Activated naive CD8-positive, alpha-beta T cell treated with anti-CD3 and anti-CD28 coated beads, Interleukin-2, amount 50 U/mL, for 24 hours (primary cell): ENCODE data around the gene AGBL1.
"Not testable (repeated sequence)": the region's sequence is repeated elsewhere in the genome, so short reads cannot be mapped to it uniquely, and the experiment has no call there.

Experiments
- ATAC-seq: fragments of 150-1000 bp; cut with Tn5 transposase; one replicate; pipeline ENCODE4 v1.10.0; 2021
- DNase-seq: peaks from one replicate; pipeline ENCODE4 v3.0.0; 2021
- H3K27ac Mint-ChIP-seq: one replicate; pipeline ENCODE4 v1.8.0; 2021; ENCODE audit warnings: mild to moderate bottlenecking, mixed read lengths
- H3K27me3 Mint-ChIP-seq: one replicate; pipeline ENCODE4 v1.8.0; 2021; ENCODE audit warnings: mixed read lengths
- H3K36me3 Mint-ChIP-seq: one replicate; pipeline ENCODE4 v1.8.0; 2021; ENCODE audit warnings: low read depth, mixed read lengths
- H3K4me1 Mint-ChIP-seq: one replicate; pipeline ENCODE4 v1.8.0; 2021; ENCODE audit warnings: mixed read lengths
- H3K4me3 Mint-ChIP-seq: one replicate; pipeline ENCODE4 v1.8.0; 2021; ENCODE audit warnings: mild to moderate bottlenecking, moderate library complexity, mixed read lengths
- H3K9me3 Mint-ChIP-seq: one replicate; pipeline ENCODE4 v1.8.0; 2021; ENCODE audit warnings: mixed read lengths

AGBL1 gene

GRCh38 chr15:86857701-86858100 lies 778.0 kb downstream of the AGBL1 start:
- Mint-ChIP-seq H3K27me3 (no peaks in the 10 kb centered on the region), H3K27ac (no peak overlapping the region), H3K36me3 (no peaks in the 10 kb centered on the region), H3K9me3 (no peaks in the 10 kb centered on the region), H3K4me1 (no peaks in the 10 kb centered on the region), H3K4me3 (no peak overlapping the region)
- no peak for DNase-seq
- ATAC-seq, result no peak

DNA sequence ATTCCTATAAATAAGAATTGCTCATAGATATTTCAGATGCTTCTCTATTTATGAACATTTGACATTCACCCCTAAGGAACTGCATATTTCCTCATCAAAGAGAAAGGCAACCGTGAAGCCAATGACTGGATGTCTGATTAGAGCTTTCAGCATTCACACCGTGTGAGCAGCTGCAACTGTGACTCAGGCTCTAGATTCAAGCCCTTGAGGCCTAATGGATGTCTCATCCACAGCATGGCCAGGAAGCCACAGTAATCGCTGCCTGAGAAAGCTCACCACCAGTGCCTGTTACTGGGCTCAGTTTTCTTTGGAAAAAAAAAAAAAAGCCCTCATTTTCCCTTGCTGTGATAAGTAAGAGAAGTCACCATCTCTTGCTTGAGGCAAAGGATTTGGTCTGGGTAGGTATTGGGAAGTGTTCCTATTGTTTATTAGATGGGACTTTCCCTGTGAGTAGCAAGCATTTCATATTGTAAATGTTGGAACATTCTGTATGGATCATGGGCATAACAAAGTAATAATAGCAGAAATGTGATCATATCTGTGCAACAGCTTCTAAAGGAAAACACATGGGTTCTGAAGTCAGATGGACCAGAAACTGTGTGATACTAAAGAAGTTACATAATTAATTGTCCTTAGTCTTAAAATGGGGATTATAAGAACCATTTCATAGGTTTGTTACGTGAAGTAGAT lies 783.7 kb downstream of the AGBL1 start:
- Mint-ChIP-seq H3K36me3 (no peaks in the 10 kb centered on the region), H3K27me3 (peaks cover 2% of the 10 kb centered on the region), H3K4me1 (no peaks in the 10 kb centered on the region), H3K4me3 (no peak overlapping the region), H3K27ac (no peak overlapping the region), H3K9me3 (no peaks in the 10 kb centered on the region)
- DNase-seq, result no peak
- ATAC-seq, result no peak

GRCh38 chr15:86865920-86866319 lies 786.2 kb downstream of the AGBL1 start:
- Mint-ChIP-seq H3K4me3 (no peak overlapping the region), H3K27me3 (peaks cover 2% of the 10 kb centered on the region), H3K36me3 (no peaks in the 10 kb centered on the region), H3K27ac (no peak overlapping the region), H3K4me1 (no peaks in the 10 kb centered on the region), H3K9me3 (no peaks in the 10 kb centered on the region)
- no peak for DNase-seq
- no peak for ATAC-seq

DNA sequence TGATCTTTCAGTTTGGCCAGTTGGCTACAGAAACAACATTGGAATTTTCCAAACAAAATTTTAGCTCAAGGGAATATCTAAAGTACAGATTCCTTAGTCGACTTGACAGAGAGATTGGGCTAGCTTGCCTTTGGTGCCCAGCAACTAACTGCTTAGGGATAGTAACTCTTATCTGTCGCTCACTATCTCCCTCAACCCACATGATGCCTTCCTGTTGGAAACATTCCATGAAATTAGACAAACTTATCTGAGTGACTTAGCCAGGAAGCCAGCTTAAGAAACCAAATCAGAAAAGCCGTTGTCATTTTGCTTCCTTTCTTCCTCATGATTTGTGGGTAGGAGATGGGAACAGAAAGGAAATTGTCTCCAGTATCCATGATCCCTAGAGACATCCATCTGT lies 791.2 kb downstream of the AGBL1 start:
- no peak overlapping the region for H3K4me3 Mint-ChIP-seq
- DNase-seq, result no peak
- ATAC-seq, result no peak
- no peaks in the 10 kb centered on the region for H3K36me3 Mint-ChIP-seq
- no peak overlapping the region for H3K27ac Mint-ChIP-seq
- no peaks in the 10 kb centered on the region for H3K9me3 Mint-ChIP-seq
- H3K27me3 Mint-ChIP-seq, result peaks cover 2% of the 10 kb centered on the region
- H3K4me1 Mint-ChIP-seq, result no peaks in the 10 kb centered on the region

DNA sequence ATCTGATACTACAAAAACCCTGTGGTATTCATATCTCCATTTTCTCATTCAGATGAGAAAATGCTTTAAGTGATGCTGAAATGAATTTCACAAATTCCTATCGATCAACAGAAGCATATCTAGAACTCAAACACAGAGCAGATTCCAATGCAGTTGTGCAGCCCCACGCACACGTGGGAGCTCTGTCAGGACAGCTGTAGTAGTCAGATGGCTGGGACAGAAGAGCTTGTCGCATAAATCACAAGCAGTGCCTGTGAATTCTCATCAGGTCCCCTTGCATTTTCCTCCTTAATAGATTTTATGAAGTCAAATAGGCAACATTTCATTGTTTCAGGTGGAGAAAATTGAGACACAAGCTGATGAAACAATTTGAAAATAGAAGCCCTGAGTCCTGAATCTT lies 792.3 kb downstream of the AGBL1 start:
- no peaks in the 10 kb centered on the region for H3K4me1 Mint-ChIP-seq
- H3K36me3 Mint-ChIP-seq, result no peaks in the 10 kb centered on the region
- no peaks in the 10 kb centered on the region for H3K9me3 Mint-ChIP-seq
- no peak overlapping the region for H3K27ac Mint-ChIP-seq
- H3K27me3 Mint-ChIP-seq, result no peaks in the 10 kb centered on the region
- H3K4me3 Mint-ChIP-seq, result no peak overlapping the region
- ATAC-seq, result no peak
- DNase-seq, result no peak

GRCh38 chr15:86872782-86873181 lies 793.1 kb downstream of the AGBL1 start:
- H3K4me1 Mint-ChIP-seq, result no peaks in the 10 kb centered on the region
- H3K36me3 Mint-ChIP-seq, result no peaks in the 10 kb centered on the region
- no peaks in the 10 kb centered on the region for H3K9me3 Mint-ChIP-seq
- no peak overlapping the region for H3K27ac Mint-ChIP-seq
- ATAC-seq (no peak), DNase-seq (no peak)
- H3K4me3 Mint-ChIP-seq, result no peak overlapping the region
- H3K27me3 Mint-ChIP-seq, result no peaks in the 10 kb centered on the region

DNA sequence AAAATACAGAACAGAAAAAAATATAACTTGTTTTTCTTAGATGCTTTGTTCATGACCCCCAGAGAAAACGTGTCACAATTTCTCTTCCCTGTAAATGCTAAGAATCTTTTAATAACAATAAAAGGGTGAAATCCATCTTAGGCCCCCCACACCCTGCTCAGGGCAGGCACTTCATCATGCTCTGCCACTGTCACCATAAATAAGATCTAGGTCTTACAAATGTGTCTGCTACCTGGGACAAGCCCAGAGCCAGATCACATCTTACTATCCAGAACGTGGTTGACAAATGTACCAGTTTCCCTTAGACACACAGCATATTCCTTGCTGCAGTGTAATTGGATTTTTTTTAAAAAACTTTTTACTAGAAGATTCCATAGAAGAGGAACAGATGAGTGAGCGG lies 795.4 kb downstream of the AGBL1 start:
- DNase-seq (no peak), ATAC-seq (no peak)
- Mint-ChIP-seq H3K27ac (no peak overlapping the region), H3K36me3 (no peaks in the 10 kb centered on the region), H3K27me3 (no peaks in the 10 kb centered on the region), H3K4me1 (no peaks in the 10 kb centered on the region), H3K9me3 (no peaks in the 10 kb centered on the region), H3K4me3 (no peak overlapping the region)

- Mint-ChIP-seq H3K4me1 (no peaks in the 10 kb centered on the region), H3K4me3 (no peak overlapping the region), H3K27ac (no peak overlapping the region), H3K36me3 (no peaks in the 10 kb centered on the region), H3K9me3 (no peaks in the 10 kb centered on the region), H3K27me3 (no peaks in the 10 kb centered on the region)
- DNase-seq, result no peak
- ATAC-seq, result no peak
Measured at GRCh38 chr15:86876387-86876944, 796.8 kb downstream of the AGBL1 start.

- ATAC-seq (no peak), DNase-seq (no peak)
- H3K27ac Mint-ChIP-seq, result no peak overlapping the region
- no peaks in the 10 kb centered on the region for H3K36me3 Mint-ChIP-seq
- no peaks in the 10 kb centered on the region for H3K9me3 Mint-ChIP-seq
- no peaks in the 10 kb centered on the region for H3K4me1 Mint-ChIP-seq
- no peak overlapping the region for H3K4me3 Mint-ChIP-seq
- no peaks in the 10 kb centered on the region for H3K27me3 Mint-ChIP-seq
Measured at GRCh38 chr15:86877171-86877631, 797.5 kb downstream of the AGBL1 start.

- ATAC-seq, H3K27ac Mint-ChIP-seq, H3K36me3 Mint-ChIP-seq, H3K4me1 Mint-ChIP-seq, H3K4me3 Mint-ChIP-seq, H3K9me3 Mint-ChIP-seq, H3K27me3 Mint-ChIP-seq, DNase-seq: not testable (repeated sequence)
Measured at GRCh38 chr15:86878844-86879243, 799.2 kb downstream of the AGBL1 start.

GRCh38 chr15:86879250-86880229 lies 799.9 kb downstream of the AGBL1 start:
- Mint-ChIP-seq H3K27me3 (no peaks in the 10 kb centered on the region), H3K36me3 (no peaks in the 10 kb centered on the region), H3K9me3 (no peaks in the 10 kb centered on the region), H3K4me3 (no peak overlapping the region), H3K4me1 (no peaks in the 10 kb centered on the region), H3K27ac (no peak overlapping the region)
- ATAC-seq (no peak), DNase-seq (no peak)

GRCh38 chr15:86885616-86886015 lies 805.9 kb downstream of the AGBL1 start:
- no peaks in the 10 kb centered on the region for H3K4me1 Mint-ChIP-seq
- H3K9me3 Mint-ChIP-seq, result no peaks in the 10 kb centered on the region
- no peak for ATAC-seq
- no peaks in the 10 kb centered on the region for H3K36me3 Mint-ChIP-seq
- no peak overlapping the region for H3K27ac Mint-ChIP-seq
- no peak overlapping the region for H3K4me3 Mint-ChIP-seq
- no peak for DNase-seq
- H3K27me3 Mint-ChIP-seq, result no peaks in the 10 kb centered on the region

GRCh38 chr15:86892774-86893449 lies 813.2 kb downstream of the AGBL1 start:
- H3K9me3 Mint-ChIP-seq, result no peaks in the 10 kb centered on the region
- peaks cover 6% of the 10 kb centered on the region for H3K27me3 Mint-ChIP-seq
- no peak for DNase-seq
- no peak overlapping the region for H3K4me3 Mint-ChIP-seq
- no peak for ATAC-seq
- no peaks in the 10 kb centered on the region for H3K36me3 Mint-ChIP-seq
- H3K27ac Mint-ChIP-seq, result no peak overlapping the region
- no peaks in the 10 kb centered on the region for H3K4me1 Mint-ChIP-seq

- no peaks in the 10 kb centered on the region for H3K4me1 Mint-ChIP-seq
- peaks cover 11% of the 10 kb centered on the region for H3K27me3 Mint-ChIP-seq
- ATAC-seq (no peak), DNase-seq (no peak)
- H3K9me3 Mint-ChIP-seq, result peaks cover 4% of the 10 kb centered on the region
- H3K27ac Mint-ChIP-seq, result no peak overlapping the region
- H3K36me3 Mint-ChIP-seq, result no peaks in the 10 kb centered on the region
- H3K4me3 Mint-ChIP-seq, result no peak overlapping the region
Measured at GRCh38 chr15:86894269-86894668, 814.6 kb downstream of the AGBL1 start.
